Astrocyte (in vitro differentiated cells and primary cell): ENCODE data around the gene BMP7. TPM values are rescaled to one million over a fixed set of nuclear protein-coding genes. Genes with fewer than 3 reads are reported as not detected.
"Not testable (repeated sequence)": the region's sequence is repeated elsewhere in the genome, so short reads cannot be mapped to it uniquely, and the experiment has no call there.

Source experiments
- DNase-seq: peaks from one replicate; pipeline ENCODE4 v3.0.0-alpha.2; 2010; ENCODE audit warnings: low read depth
- FAIRE-seq: peaks from 2 replicates; lab custom pipeline; 2011; peaks lifted over from hg19 to GRCh38; lab: Jason Lieb, UNC
- H2AFZ ChIP-seq: 2 replicates; pipeline ENCODE4 v1.6.0; 2012; ENCODE audit warnings: low read depth, low read length, inconsistent platforms
- H3K27ac ChIP-seq: 2 replicates; pipeline ENCODE4 v1.5.1; 2011; ENCODE audit warnings: low read depth, low read length, inconsistent platforms
- H3K27me3 ChIP-seq: 2 replicates; pipeline ENCODE4 v1.6.0; 2011; ENCODE audit warnings: low read length, inconsistent platforms; ENCODE audit not compliant: insufficient read depth
- H3K36me3 ChIP-seq: 2 replicates; pipeline ENCODE4 v1.5.1; 2011; ENCODE audit warnings: low read length, inconsistent platforms; ENCODE audit not compliant: insufficient read depth
- H3K4me1 ChIP-seq: 2 replicates; pipeline ENCODE4 v1.5.1; 2011; ENCODE audit warnings: low read length, inconsistent platforms; ENCODE audit not compliant: insufficient read depth
- H3K4me2 ChIP-seq: 2 replicates; pipeline ENCODE4 v1.6.0; 2012; ENCODE audit warnings: low read length, inconsistent platforms
- H3K4me3 ChIP-seq: 2 replicates; pipeline ENCODE4 v1.5.1; 2011; ENCODE audit warnings: low read depth, mild to moderate bottlenecking, low read length, inconsistent platforms; ENCODE audit not compliant: insufficient read depth
- H3K79me2 ChIP-seq: 2 replicates; pipeline ENCODE4 v1.6.0; 2012; ENCODE audit warnings: mild to moderate bottlenecking, low read length, inconsistent platforms; ENCODE audit not compliant: insufficient read depth
- H3K9ac ChIP-seq: 2 replicates; pipeline ENCODE4 v1.6.0; 2012; ENCODE audit warnings: mild to moderate bottlenecking, low read length, inconsistent platforms
- H3K9me3 ChIP-seq: 2 replicates; pipeline ENCODE4 v1.5.1; 2012; ENCODE audit warnings: low read depth, mild to moderate bottlenecking, low read length, inconsistent platforms; ENCODE audit not compliant: insufficient read depth
- H4K20me1 ChIP-seq: 2 replicates; pipeline ENCODE4 v1.6.0; 2012; ENCODE audit warnings: low read length, inconsistent platforms; ENCODE audit not compliant: insufficient read depth
- H3K27ac Mint-ChIP-seq: one replicate; pipeline ENCODE4 v1.8.0; 2021; ENCODE audit warnings: mild to moderate bottlenecking, mixed read lengths; ENCODE audit not compliant: unreplicated experiment
- H3K27me3 Mint-ChIP-seq: one replicate; pipeline ENCODE4 v1.8.0; 2021; ENCODE audit warnings: low read depth, mixed read lengths; ENCODE audit not compliant: unreplicated experiment
- H3K36me3 Mint-ChIP-seq: one replicate; pipeline ENCODE4 v1.8.0; 2021; ENCODE audit warnings: low read depth, mixed read lengths; ENCODE audit not compliant: unreplicated experiment
- H3K4me1 Mint-ChIP-seq: one replicate; pipeline ENCODE4 v1.8.0; 2021; ENCODE audit warnings: low read depth, mixed read lengths; ENCODE audit not compliant: unreplicated experiment
- H3K4me3 Mint-ChIP-seq: one replicate; pipeline ENCODE4 v1.8.0; 2021; ENCODE audit warnings: mild to moderate bottlenecking, moderate library complexity, mixed read lengths; ENCODE audit not compliant: unreplicated experiment
- H3K9me3 Mint-ChIP-seq: one replicate; pipeline ENCODE4 v1.8.0; 2021; ENCODE audit warnings: mild to moderate bottlenecking, mixed read lengths; ENCODE audit not compliant: unreplicated experiment
- EZH2 ChIP-seq: IDR thresholded peaks from 2 replicates; pipeline ENCODE4 v1.6.1; 2012; ENCODE audit warnings: mild to moderate bottlenecking, low read length, inconsistent platforms; ENCODE audit not compliant: insufficient read depth
- total RNA-seq: library from RNA; stranded (reverse); gene quantifications from 2 replicates; pipeline ENCODE4 v1.2.1, GENCODE V29; 2021
- TF ChIP-seq, protein P1 (sequence below): IDR thresholded peaks from 2 replicates; pipeline ENCODE4 v1.5.1; 2011; ENCODE audit warnings: low read depth, mild to moderate bottlenecking, inconsistent platforms, low read length, moderate library complexity; ENCODE audit not compliant: insufficient read depth

The BMP7 gene
- total RNA-seq, 1 donor from 2014 or later, result 15.3 TPM

DNA sequence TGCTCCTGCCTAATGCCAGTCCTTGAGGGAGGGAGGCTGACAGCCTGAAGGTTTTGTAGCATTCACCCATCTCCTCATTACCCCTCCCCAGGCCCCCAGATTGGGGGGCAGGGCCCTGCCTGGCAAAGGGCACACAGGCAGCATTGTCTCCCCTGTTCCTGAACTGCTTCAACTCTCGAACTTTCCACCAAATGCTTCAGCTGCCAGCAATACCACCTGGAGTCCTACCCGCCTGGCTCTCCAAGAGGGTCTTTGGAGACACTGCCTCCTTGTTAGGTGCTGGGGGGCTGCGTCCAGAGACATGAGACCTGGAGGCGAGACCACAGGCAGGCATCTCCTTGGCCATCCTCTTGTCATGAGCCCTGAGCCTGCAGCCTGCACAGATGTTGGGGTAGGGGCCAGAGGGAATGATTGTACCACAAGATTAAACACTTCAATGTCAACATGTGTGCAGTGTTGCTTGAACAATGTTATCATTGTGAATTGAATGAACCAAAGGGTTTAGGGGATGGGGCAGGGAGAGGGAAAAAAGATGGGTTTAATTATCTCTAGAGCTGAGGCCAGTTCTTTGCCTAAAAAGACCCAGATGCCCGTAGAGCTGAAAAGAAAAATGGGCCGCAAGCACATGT, 25.0 kb downstream of the BMP7 start:
- Histone ChIP-seq H4K20me1 (no peaks in the 10 kb centered on the region), H3K27ac (no peak overlapping the region), H3K4me3 (no peak overlapping the region), H3K4me1 (no peaks in the 10 kb centered on the region), H3K9ac (no peak overlapping the region), H3K79me2 (no peaks in the 10 kb centered on the region), H2AFZ (no peak overlapping the region), H3K9me3 (no peaks in the 10 kb centered on the region), H3K36me3 (no peaks in the 10 kb centered on the region), H3K27me3 (peaks cover 4% of the 10 kb centered on the region), H3K4me2 (no peak overlapping the region)
- no peak overlapping the region for H3K27ac Mint-ChIP-seq
- peaks cover 13% of the 10 kb centered on the region for H3K4me1 Mint-ChIP-seq
- no peaks in the 10 kb centered on the region for H3K27me3 Mint-ChIP-seq
- FAIRE-seq (no peak), DNase-seq (no peak)
- H3K9me3 Mint-ChIP-seq, result no peaks in the 10 kb centered on the region
- TF ChIP-seq EZH2, result no peak
- peaks cover 1% of the 10 kb centered on the region for H3K36me3 Mint-ChIP-seq
- no peak overlapping the region for H3K4me3 Mint-ChIP-seq

DNA sequence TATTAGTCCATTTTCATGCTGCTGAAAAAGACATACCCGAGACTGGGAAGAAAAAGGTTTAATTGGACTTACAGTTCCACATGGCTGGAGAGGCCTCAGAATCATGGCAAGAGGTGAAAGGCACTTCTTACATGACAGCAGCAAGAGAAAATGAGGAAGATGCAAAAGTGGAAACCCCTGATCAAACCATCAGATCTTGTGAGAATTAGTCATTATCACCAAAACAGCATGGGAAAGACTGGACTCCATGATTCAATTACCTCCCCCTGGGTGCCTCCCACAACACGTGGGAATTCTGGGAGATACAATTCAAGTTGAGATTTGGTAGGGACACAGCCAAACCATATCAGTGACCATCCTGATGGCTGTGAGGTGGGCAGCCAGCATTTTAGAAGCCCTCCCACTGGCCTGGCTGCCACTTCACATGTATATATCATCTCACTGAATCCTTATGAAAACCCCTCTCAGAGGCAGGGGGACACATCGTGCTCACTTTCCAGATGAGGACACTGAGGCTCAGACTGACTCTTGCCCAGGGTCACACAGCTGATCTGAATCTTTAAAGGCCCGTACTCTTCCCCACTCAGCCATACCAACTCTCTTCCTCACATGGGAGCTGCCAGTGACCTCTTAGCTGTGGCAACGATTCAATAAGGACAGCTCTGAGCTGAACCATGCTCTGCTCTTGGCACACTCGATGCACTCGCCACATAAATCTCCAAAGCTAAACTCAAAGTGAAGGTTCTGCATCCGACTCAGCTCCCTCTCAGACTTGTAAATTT, 25.7 kb downstream of the BMP7 start:
- Histone ChIP-seq H3K9ac (no peak overlapping the region), H3K4me1 (no peaks in the 10 kb centered on the region), H4K20me1 (no peaks in the 10 kb centered on the region), H3K36me3 (no peaks in the 10 kb centered on the region), H2AFZ (no peak overlapping the region), H3K27me3 (peaks cover 8% of the 10 kb centered on the region), H3K4me2 (no peak overlapping the region), H3K27ac (no peak overlapping the region), H3K4me3 (no peak overlapping the region), H3K79me2 (no peaks in the 10 kb centered on the region), H3K9me3 (no peaks in the 10 kb centered on the region)
- TF ChIP-seq, protein P1, sequence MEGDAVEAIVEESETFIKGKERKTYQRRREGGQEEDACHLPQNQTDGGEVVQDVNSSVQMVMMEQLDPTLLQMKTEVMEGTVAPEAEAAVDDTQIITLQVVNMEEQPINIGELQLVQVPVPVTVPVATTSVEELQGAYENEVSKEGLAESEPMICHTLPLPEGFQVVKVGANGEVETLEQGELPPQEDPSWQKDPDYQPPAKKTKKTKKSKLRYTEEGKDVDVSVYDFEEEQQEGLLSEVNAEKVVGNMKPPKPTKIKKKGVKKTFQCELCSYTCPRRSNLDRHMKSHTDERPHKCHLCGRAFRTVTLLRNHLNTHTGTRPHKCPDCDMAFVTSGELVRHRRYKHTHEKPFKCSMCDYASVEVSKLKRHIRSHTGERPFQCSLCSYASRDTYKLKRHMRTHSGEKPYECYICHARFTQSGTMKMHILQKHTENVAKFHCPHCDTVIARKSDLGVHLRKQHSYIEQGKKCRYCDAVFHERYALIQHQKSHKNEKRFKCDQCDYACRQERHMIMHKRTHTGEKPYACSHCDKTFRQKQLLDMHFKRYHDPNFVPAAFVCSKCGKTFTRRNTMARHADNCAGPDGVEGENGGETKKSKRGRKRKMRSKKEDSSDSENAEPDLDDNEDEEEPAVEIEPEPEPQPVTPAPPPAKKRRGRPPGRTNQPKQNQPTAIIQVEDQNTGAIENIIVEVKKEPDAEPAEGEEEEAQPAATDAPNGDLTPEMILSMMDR, result no peak
- no peak for TF ChIP-seq EZH2
- Mint-ChIP-seq H3K9me3 (no peaks in the 10 kb centered on the region), H3K4me1 (peaks cover 18% of the 10 kb centered on the region), H3K27ac (no peak overlapping the region), H3K4me3 (no peak overlapping the region), H3K36me3 (peaks cover 1% of the 10 kb centered on the region), H3K27me3 (no peaks in the 10 kb centered on the region)
- FAIRE-seq, result no peak
- DNase-seq, result no peak

DNA sequence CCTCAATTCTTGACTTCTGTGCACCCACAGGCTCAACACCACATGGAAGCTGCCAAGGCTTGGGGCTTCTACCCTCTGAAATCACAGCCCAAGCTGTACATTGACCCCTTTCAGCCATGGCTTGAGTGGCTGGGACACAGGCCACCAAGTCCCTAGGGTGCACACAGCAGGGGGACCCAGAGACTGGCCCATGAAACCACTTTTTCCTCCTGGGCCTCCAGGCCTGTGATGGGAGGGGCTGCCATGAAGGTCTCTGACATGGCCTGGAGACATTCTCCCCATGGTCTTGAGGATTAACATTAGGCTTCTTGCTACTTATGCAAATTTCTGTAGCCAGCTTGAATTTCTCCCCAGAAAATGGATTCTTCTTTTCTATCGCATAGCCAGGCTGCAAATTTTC, 26.7 kb downstream of the BMP7 start:
- not testable (repeated sequence) for H3K9me3 Mint-ChIP-seq, H3K79me2 ChIP-seq, H3K27me3 ChIP-seq

DNA sequence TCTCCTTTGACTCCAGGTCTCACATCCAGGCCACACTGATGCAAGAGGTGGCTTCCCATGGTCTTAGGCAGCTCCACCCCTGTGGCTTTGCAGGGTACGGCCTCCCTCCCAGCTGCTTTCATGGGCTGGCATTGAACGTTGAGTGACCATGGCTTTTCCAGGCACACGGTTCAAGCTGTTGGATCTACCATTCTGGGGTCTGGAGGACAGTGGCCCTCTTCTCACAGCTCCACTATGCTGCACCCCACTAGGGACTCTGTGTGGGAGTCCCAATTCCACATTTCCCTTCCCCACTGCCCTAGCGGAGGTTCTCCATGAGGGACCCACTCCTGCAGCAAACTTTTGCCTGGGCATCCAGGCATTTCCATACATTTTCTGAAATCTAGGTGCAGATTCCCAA, 27.1 kb downstream of the BMP7 start:
- not testable (repeated sequence) for H3K27me3 Mint-ChIP-seq, DNase-seq, H3K27ac ChIP-seq, H3K4me1 ChIP-seq, H3K9me3 Mint-ChIP-seq, H3K79me2 ChIP-seq, H3K36me3 ChIP-seq, H3K4me3 ChIP-seq, H3K27me3 ChIP-seq, H3K36me3 Mint-ChIP-seq, H3K9me3 ChIP-seq, H3K4me3 Mint-ChIP-seq, H3K9ac ChIP-seq, FAIRE-seq, H3K27ac Mint-ChIP-seq, H4K20me1 ChIP-seq, H2AFZ ChIP-seq, H3K4me2 ChIP-seq
- peaks cover 18% of the 10 kb centered on the region for H3K4me1 Mint-ChIP-seq

More for the DNA sequence above, 26.7 kb downstream of the BMP7 start:
- not testable (repeated sequence) for FAIRE-seq, H3K9me3 ChIP-seq, H3K4me1 ChIP-seq, H3K27ac Mint-ChIP-seq, H3K36me3 Mint-ChIP-seq, H3K4me2 ChIP-seq, H3K36me3 ChIP-seq, H3K27me3 Mint-ChIP-seq, H3K4me3 Mint-ChIP-seq, H4K20me1 ChIP-seq, DNase-seq, H3K9ac ChIP-seq, H3K4me3 ChIP-seq, H3K27ac ChIP-seq, H2AFZ ChIP-seq
- peaks cover 18% of the 10 kb centered on the region for H3K4me1 Mint-ChIP-seq
